Measurements from ENCODE around the gene CYTH2.

- TF ChIP-seq, protein P1, sequence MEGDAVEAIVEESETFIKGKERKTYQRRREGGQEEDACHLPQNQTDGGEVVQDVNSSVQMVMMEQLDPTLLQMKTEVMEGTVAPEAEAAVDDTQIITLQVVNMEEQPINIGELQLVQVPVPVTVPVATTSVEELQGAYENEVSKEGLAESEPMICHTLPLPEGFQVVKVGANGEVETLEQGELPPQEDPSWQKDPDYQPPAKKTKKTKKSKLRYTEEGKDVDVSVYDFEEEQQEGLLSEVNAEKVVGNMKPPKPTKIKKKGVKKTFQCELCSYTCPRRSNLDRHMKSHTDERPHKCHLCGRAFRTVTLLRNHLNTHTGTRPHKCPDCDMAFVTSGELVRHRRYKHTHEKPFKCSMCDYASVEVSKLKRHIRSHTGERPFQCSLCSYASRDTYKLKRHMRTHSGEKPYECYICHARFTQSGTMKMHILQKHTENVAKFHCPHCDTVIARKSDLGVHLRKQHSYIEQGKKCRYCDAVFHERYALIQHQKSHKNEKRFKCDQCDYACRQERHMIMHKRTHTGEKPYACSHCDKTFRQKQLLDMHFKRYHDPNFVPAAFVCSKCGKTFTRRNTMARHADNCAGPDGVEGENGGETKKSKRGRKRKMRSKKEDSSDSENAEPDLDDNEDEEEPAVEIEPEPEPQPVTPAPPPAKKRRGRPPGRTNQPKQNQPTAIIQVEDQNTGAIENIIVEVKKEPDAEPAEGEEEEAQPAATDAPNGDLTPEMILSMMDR (IDR thresholded peaks at IDR 0.05): no peak
- TF ChIP-seq FOXM1 (IDR thresholded peaks at IDR 0.05; ENCODE audit: low read depth) (no peak), ELF1 (IDR thresholded peaks at IDR 0.05) (no peak), GATA2 (CRISPR knock-in tag; IDR thresholded peaks at IDR 0.05) (no peak), RCOR1 (IDR thresholded peaks at IDR 0.05; ENCODE audit: low read length) (no peak)
- TF ChIP-seq, protein P2, sequence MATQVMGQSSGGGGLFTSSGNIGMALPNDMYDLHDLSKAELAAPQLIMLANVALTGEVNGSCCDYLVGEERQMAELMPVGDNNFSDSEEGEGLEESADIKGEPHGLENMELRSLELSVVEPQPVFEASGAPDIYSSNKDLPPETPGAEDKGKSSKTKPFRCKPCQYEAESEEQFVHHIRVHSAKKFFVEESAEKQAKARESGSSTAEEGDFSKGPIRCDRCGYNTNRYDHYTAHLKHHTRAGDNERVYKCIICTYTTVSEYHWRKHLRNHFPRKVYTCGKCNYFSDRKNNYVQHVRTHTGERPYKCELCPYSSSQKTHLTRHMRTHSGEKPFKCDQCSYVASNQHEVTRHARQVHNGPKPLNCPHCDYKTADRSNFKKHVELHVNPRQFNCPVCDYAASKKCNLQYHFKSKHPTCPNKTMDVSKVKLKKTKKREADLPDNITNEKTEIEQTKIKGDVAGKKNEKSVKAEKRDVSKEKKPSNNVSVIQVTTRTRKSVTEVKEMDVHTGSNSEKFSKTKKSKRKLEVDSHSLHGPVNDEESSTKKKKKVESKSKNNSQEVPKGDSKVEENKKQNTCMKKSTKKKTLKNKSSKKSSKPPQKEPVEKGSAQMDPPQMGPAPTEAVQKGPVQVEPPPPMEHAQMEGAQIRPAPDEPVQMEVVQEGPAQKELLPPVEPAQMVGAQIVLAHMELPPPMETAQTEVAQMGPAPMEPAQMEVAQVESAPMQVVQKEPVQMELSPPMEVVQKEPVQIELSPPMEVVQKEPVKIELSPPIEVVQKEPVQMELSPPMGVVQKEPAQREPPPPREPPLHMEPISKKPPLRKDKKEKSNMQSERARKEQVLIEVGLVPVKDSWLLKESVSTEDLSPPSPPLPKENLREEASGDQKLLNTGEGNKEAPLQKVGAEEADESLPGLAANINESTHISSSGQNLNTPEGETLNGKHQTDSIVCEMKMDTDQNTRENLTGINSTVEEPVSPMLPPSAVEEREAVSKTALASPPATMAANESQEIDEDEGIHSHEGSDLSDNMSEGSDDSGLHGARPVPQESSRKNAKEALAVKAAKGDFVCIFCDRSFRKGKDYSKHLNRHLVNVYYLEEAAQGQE (IDR thresholded peaks at IDR 0.05; ENCODE audit: low read depth, low read length): no peak
Measured at GRCh38 chr19:48450863-48451262, 18.3 kb upstream of the CYTH2 start.

Data from SK-N-SH (cell line).